ENCODE data around the gene ZBTB42.

The ZBTB42 gene

GRCh38 chr14:104794099-104794498, 6.8 kb upstream of the ZBTB42 start (continued):
- TF ChIP-seq REST (tag by site-specific recombination; IDR thresholded peaks at IDR 0.05) (peak; percentile 73), ZNF560 (tag by site-specific recombination; IDR thresholded peaks at IDR 0.05; ENCODE audit: borderline replicate concordance) (no peak), IKZF3 (tag by site-specific recombination; IDR thresholded peaks at IDR 0.05) (no peak), YY1 (tag by site-specific recombination; IDR thresholded peaks at IDR 0.05) (no peak), HOXC10 (CRISPR knock-in tag; IDR thresholded peaks at IDR 0.05) (no peak), EGR2 (tag by site-specific recombination; IDR thresholded peaks at IDR 0.05; ENCODE audit: low read depth) (peak; percentile 42; the same call in 1 of the 2 replicates), ZNF23 (tag by site-specific recombination; IDR thresholded peaks at IDR 0.05; ENCODE audit: borderline replicate concordance) (no peak), ZNF10 (tag by site-specific recombination; IDR thresholded peaks at IDR 0.05) (no peak), ZNF391 (tag by site-specific recombination; IDR thresholded peaks at IDR 0.05; ENCODE audit: borderline replicate concordance, low read depth) (no peak), OSR2 (tag by site-specific recombination; IDR thresholded peaks at IDR 0.05) (no peak), ZNF629 (tag by site-specific recombination; IDR thresholded peaks at IDR 0.05) (peak; percentile 67), PATZ1 (tag by site-specific recombination; IDR thresholded peaks at IDR 0.05) (peak; percentile 95), ZNF311 (tag by site-specific recombination; IDR thresholded peaks at IDR 0.05; ENCODE audit: borderline replicate concordance) (no peak), ZNF354C (tag by site-specific recombination; IDR thresholded peaks at IDR 0.05; ENCODE audit: borderline replicate concordance, low read depth) (no peak), PRDM4 (tag by site-specific recombination; IDR thresholded peaks at IDR 0.05) (no peak), BCL11A (tag by site-specific recombination; IDR thresholded peaks at IDR 0.05; ENCODE audit: low read depth) (no peak), ZNF585B (tag by site-specific recombination; IDR thresholded peaks at IDR 0.05) (no peak), KLF10 (tag by site-specific recombination; IDR thresholded peaks at IDR 0.05) (0 out of 2 replicates have a peak, but pooled peaks have one; percentile 26), RBAK (tag by site-specific recombination; IDR thresholded peaks at IDR 0.05) (no peak), ZSCAN30 (tag by site-specific recombination; IDR thresholded peaks at IDR 0.05) (0 out of 2 replicates have a peak, but pooled peaks have one; percentile 31), ZNF580 (tag by site-specific recombination; IDR thresholded peaks at IDR 0.05) (no peak), KLF16 (tag by site-specific recombination; IDR thresholded peaks at IDR 0.05) (no peak), ZNF48 (tag by site-specific recombination; IDR thresholded peaks at IDR 0.05) (no peak)
- TF ChIP-seq, protein P1, sequence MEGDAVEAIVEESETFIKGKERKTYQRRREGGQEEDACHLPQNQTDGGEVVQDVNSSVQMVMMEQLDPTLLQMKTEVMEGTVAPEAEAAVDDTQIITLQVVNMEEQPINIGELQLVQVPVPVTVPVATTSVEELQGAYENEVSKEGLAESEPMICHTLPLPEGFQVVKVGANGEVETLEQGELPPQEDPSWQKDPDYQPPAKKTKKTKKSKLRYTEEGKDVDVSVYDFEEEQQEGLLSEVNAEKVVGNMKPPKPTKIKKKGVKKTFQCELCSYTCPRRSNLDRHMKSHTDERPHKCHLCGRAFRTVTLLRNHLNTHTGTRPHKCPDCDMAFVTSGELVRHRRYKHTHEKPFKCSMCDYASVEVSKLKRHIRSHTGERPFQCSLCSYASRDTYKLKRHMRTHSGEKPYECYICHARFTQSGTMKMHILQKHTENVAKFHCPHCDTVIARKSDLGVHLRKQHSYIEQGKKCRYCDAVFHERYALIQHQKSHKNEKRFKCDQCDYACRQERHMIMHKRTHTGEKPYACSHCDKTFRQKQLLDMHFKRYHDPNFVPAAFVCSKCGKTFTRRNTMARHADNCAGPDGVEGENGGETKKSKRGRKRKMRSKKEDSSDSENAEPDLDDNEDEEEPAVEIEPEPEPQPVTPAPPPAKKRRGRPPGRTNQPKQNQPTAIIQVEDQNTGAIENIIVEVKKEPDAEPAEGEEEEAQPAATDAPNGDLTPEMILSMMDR (tag by site-specific recombination; IDR thresholded peaks at IDR 0.05), result no peak
- TF ChIP-seq, protein P2, sequence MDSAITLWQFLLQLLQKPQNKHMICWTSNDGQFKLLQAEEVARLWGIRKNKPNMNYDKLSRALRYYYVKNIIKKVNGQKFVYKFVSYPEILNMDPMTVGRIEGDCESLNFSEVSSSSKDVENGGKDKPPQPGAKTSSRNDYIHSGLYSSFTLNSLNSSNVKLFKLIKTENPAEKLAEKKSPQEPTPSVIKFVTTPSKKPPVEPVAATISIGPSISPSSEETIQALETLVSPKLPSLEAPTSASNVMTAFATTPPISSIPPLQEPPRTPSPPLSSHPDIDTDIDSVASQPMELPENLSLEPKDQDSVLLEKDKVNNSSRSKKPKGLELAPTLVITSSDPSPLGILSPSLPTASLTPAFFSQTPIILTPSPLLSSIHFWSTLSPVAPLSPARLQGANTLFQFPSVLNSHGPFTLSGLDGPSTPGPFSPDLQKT (IDR thresholded peaks at IDR 0.05; ENCODE audit: borderline replicate concordance, low read depth, low read length), result no peak
- TF ChIP-seq, protein P3, sequence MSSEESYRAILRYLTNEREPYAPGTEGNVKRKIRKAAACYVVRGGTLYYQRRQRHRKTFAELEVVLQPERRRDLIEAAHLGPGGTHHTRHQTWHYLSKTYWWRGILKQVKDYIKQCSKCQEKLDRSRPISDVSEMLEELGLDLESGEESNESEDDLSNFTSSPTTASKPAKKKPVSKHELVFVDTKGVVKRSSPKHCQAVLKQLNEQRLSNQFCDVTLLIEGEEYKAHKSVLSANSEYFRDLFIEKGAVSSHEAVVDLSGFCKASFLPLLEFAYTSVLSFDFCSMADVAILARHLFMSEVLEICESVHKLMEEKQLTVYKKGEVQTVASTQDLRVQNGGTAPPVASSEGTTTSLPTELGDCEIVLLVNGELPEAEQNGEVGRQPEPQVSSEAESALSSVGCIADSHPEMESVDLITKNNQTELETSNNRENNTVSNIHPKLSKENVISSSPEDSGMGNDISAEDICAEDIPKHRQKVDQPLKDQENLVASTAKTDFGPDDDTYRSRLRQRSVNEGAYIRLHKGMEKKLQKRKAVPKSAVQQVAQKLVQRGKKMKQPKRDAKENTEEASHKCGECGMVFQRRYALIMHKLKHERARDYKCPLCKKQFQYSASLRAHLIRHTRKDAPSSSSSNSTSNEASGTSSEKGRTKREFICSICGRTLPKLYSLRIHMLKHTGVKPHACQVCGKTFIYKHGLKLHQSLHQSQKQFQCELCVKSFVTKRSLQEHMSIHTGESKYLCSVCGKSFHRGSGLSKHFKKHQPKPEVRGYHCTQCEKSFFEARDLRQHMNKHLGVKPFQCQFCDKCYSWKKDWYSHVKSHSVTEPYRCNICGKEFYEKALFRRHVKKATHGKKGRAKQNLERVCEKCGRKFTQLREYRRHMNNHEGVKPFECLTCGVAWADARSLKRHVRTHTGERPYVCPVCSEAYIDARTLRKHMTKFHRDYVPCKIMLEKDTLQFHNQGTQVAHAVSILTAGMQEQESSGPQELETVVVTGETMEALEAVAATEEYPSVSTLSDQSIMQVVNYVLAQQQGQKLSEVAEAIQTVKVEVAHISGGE (tag by site-specific recombination; conservative IDR thresholded peaks at IDR 0.05; ENCODE audit: low read depth), result no peak

Measured in HEK293 (cell line).